ENCODE measurements around the gene CTNNBL1. TPM values are rescaled to one million over a fixed set of nuclear protein-coding genes. Genes with fewer than 3 reads are reported as not detected.

Gene CTNNBL1
- total and polyA plus RNA-seq, 2 experiments from 2014 or later, result 27.6 to 55.0 TPM

DNA sequence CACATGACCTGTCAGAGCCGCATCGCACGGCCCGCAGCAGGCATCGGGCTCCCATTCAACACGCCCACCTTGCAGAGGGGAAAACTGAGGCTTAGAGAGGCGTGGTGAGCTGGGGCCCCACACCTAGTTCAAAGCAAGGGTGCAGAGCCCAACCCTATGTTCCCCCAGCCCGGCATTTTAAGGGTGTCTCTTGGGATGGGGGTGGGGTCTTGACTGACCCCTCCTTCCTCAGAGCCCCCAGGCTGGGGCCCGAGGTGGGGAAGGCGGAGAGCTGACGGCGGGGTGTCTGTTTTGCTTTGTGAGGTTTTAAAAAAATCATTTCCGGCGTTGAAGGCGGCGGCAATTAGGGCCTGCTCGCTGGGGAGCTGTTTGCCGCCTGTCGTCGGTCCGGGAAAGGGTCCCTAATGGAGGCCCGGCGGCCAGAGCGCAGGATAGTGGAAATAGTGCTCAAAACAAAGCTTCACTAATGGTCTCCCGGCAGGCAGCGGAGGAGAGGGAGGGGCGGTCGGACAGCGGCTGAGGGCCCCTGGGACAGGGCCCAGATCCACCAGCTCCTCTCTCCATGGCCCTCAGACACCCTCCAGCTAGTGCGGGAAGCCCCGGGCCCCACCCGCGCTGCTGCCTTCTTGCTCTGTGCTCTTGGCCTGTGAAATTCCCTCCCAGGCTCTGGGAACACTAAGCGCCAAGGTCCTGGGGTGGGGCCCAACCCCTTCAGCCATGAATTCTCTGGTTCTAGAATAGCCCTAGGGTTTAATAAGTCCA is 221.0 kb downstream of the CTNNBL1 start:
- no peak overlapping the region for H3K4me3 ChIP-seq
- no peaks in the 10 kb centered on the region for H3K36me3 ChIP-seq (replicated peaks; ENCODE audit: insufficient read depth, low read depth)
- DNase-seq (ENCODE audit: low spot score), result peak; percentile 41
- peak overlapping the region; percentile 84 for H3K4me2 ChIP-seq
- TF ChIP-seq EZH2 (IDR thresholded peaks at IDR 0.05; ENCODE audit: borderline replicate concordance), result no peak
- TF ChIP-seq, protein P1, sequence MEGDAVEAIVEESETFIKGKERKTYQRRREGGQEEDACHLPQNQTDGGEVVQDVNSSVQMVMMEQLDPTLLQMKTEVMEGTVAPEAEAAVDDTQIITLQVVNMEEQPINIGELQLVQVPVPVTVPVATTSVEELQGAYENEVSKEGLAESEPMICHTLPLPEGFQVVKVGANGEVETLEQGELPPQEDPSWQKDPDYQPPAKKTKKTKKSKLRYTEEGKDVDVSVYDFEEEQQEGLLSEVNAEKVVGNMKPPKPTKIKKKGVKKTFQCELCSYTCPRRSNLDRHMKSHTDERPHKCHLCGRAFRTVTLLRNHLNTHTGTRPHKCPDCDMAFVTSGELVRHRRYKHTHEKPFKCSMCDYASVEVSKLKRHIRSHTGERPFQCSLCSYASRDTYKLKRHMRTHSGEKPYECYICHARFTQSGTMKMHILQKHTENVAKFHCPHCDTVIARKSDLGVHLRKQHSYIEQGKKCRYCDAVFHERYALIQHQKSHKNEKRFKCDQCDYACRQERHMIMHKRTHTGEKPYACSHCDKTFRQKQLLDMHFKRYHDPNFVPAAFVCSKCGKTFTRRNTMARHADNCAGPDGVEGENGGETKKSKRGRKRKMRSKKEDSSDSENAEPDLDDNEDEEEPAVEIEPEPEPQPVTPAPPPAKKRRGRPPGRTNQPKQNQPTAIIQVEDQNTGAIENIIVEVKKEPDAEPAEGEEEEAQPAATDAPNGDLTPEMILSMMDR (IDR thresholded peaks at IDR 0.05; ENCODE audit: poor library complexity), result no peak
- TF ChIP-seq EZH2phosphoT487 (IDR thresholded peaks at IDR 0.05; ENCODE audit: low read depth, severe bottlenecking, unreplicated experiment), result no peak
- peak overlapping the region; percentile 22 for H3K27ac ChIP-seq
- no peaks in the 10 kb centered on the region for H3K9me2 ChIP-seq (replicated peaks; ENCODE audit: insufficient read depth)
- H4K20me1 ChIP-seq (ENCODE audit: insufficient read depth, poor library complexity, severe bottlenecking), result no peaks in the 10 kb centered on the region
- no peaks in the 10 kb centered on the region for H3K79me2 ChIP-seq
- 13% methylated on average over 34 of the region's 34 CpGs for WGBS (ENCODE audit: low lambda C conversion rate, missing lambda C conversion rate)
- peaks cover 22% of the 10 kb centered on the region for H3K4me1 ChIP-seq (ENCODE audit: insufficient read depth)
- peaks cover 37% of the 10 kb centered on the region for H3K27me3 ChIP-seq
- peak overlapping the region; percentile 78 for H2AFZ ChIP-seq
- H3K9me3 ChIP-seq (ENCODE audit: low read depth), result no peaks in the 10 kb centered on the region

DNA sequence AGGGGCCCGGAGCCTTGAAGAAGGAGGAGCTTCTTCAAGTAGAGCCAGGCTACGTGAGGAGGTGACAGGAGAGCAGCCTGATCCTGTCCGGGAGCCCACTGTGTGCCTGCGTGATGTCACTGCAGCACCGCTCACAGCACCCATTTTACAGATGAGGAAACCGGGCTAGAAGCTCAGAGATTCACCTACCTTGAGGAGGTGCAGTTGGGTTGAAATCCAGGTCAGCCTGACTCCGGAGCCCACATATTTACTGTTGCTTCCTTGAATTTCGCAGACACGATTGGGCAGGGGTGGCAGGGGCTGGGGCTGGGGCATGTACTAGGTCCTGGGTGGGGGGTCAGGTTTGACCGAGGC is 221.6 kb downstream of the CTNNBL1 start:
- Histone ChIP-seq H3K4me2 (peak overlapping the region; percentile 84), H3K9me2 (replicated peaks; ENCODE audit: insufficient read depth) (no peaks in the 10 kb centered on the region), H3K27ac (no peak overlapping the region), H2AFZ (peak overlapping the region; percentile 78), H3K4me1 (ENCODE audit: insufficient read depth) (peaks cover 22% of the 10 kb centered on the region), H3K4me3 (no peak overlapping the region), H3K27me3 (peaks cover 37% of the 10 kb centered on the region), H3K79me2 (no peaks in the 10 kb centered on the region), H3K9me3 (ENCODE audit: low read depth) (no peaks in the 10 kb centered on the region), H4K20me1 (ENCODE audit: insufficient read depth, poor library complexity, severe bottlenecking) (no peaks in the 10 kb centered on the region), H3K36me3 (replicated peaks; ENCODE audit: insufficient read depth, low read depth) (no peaks in the 10 kb centered on the region)
- DNase-seq (ENCODE audit: low spot score), result no peak
- WGBS (ENCODE audit: low lambda C conversion rate, missing lambda C conversion rate), result 60% methylated on average over 9 of the region's 10 CpGs
- TF ChIP-seq EZH2 (IDR thresholded peaks at IDR 0.05; ENCODE audit: borderline replicate concordance) (no peak), EZH2phosphoT487 (IDR thresholded peaks at IDR 0.05; ENCODE audit: low read depth, severe bottlenecking, unreplicated experiment) (no peak)
- TF ChIP-seq, protein P1 (IDR thresholded peaks at IDR 0.05; ENCODE audit: poor library complexity), result no peak

DNA sequence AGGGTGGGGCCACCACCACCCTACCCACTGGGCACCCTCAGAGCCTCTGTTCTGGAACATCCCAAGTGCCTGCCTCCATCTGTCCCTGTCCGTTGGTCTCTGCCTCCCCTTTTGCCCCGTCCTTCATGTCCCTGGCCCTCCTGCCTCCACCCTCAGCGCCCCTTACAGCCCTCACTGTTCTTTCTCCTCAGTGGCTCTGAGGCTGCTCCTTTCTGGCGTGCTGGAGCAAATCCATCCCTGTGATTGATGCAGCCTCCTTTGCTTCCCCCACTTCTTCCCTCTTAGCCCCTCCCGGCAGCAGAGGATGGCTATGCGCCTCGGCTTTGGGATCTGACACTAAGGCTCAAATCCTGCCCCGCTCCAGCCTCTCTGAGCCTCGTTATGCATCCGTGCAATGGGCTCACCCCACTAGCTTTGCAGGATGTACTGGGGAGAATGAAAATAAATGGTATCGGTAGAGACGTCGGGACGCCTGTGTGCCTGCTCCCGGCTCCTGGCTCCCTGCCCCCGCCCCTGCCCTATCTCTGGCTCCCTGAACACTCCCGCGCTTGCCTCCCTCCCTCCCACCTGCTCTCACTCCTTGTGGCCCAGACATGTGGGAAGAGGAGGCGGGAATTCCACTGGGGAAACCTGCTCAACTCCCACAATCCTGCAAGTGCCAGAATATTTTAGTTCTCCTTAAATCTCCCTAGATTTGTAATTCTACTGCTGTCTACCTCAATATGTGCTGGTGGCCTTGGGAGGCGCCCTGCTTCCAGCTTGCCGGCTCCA is 222.2 kb downstream of the CTNNBL1 start:
- Histone ChIP-seq H3K4me2 (peak overlapping the region; percentile 59), H3K36me3 (replicated peaks; ENCODE audit: insufficient read depth, low read depth) (no peaks in the 10 kb centered on the region), H3K9me2 (replicated peaks; ENCODE audit: insufficient read depth) (no peaks in the 10 kb centered on the region), H4K20me1 (ENCODE audit: insufficient read depth, poor library complexity, severe bottlenecking) (no peaks in the 10 kb centered on the region), H2AFZ (no peak overlapping the region), H3K9me3 (ENCODE audit: low read depth) (no peaks in the 10 kb centered on the region), H3K27me3 (peaks cover 37% of the 10 kb centered on the region), H3K79me2 (no peaks in the 10 kb centered on the region), H3K4me3 (no peak overlapping the region), H3K4me1 (ENCODE audit: insufficient read depth) (peaks cover 22% of the 10 kb centered on the region), H3K27ac (no peak overlapping the region)
- WGBS (ENCODE audit: low lambda C conversion rate, missing lambda C conversion rate), result 21% methylated on average over 18 of the region's 21 CpGs
- no peak for TF ChIP-seq EZH2 (IDR thresholded peaks at IDR 0.05; ENCODE audit: borderline replicate concordance)
- TF ChIP-seq, protein P1 (IDR thresholded peaks at IDR 0.05; ENCODE audit: poor library complexity), result no peak
- no peak for TF ChIP-seq EZH2phosphoT487 (IDR thresholded peaks at IDR 0.05; ENCODE audit: low read depth, severe bottlenecking, unreplicated experiment)
- DNase-seq (ENCODE audit: low spot score), result no peak

All from hepatocyte (in vitro differentiated cells).